Measurements from ENCODE around the gene MMP10. TPM values are rescaled to one million over a fixed set of nuclear protein-coding genes. Genes with fewer than 3 reads are reported as not detected.

The MMP10 gene
- total RNA-seq, 1 experiment from 2014 or later, result not detected

DNA sequence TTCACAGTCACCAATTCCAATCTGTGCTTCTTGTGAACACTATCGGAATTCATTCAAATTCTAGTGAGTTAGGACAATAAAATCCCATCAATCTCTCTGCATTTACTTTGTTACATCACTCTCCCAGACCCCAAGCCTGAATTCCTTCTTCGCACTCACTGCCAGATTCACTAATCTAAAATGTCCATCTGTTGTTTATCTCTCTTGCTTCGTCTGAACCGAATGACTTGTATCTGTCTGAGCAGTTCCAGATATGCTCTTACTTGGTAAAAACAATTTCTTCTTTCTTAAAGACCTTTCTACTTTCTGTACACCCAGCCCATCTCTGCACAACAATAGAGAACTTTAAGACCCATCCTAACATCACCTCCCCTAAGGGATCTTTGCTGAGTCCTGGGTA is 7.0 kb downstream of the MMP10 start:
- Histone ChIP-seq H3K4me2 (ENCODE audit: low read depth, low read length, poor library complexity, severe bottlenecking) (no peak overlapping the region), H4K20me1 (ENCODE audit: insufficient read depth, low read depth, low read length) (no peaks in the 10 kb centered on the region), H3K79me2 (ENCODE audit: low read length) (no peaks in the 10 kb centered on the region), H3K4me1 (ENCODE audit: low read length) (no peaks in the 10 kb centered on the region), H3K9me3 (ENCODE audit: low read length) (no peaks in the 10 kb centered on the region), H3K9me2 (replicated peaks; ENCODE audit: insufficient read depth, low read length) (no peaks in the 10 kb centered on the region), H3K27me3 (ENCODE audit: low read length) (no peaks in the 10 kb centered on the region), H3K4me3 (ENCODE audit: low read length) (no peak overlapping the region), H3K36me3 (ENCODE audit: insufficient read depth, low read length) (no peaks in the 10 kb centered on the region), H2AFZ (ENCODE audit: low read length) (no peak overlapping the region), H3K27ac (ENCODE audit: low read length) (no peak overlapping the region), H3K9ac (ENCODE audit: low read length) (no peak overlapping the region)
- no peak for DNase-seq

DNA sequence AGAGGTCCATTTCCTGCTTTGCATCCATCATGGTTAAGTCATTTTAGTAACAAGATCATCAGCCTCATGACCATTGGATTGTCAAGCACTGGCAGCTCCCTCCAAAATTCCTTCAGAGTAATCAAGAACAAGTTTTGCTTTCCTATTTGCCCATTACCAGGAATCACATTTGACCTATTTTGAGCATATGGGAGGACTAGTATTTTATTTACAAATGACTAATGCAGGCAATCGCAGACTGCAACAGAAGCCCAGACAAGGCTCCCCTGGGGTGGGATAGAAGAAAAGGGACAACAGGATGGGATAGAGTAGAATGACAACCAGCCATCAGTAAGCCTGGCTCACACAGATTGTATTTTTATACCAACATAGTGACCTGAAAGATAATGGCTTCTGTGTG is 9.1 kb downstream of the MMP10 start:
- no peaks in the 10 kb centered on the region for H4K20me1 ChIP-seq (ENCODE audit: insufficient read depth, low read depth, low read length)
- H3K79me2 ChIP-seq (ENCODE audit: low read length), result no peaks in the 10 kb centered on the region
- no peaks in the 10 kb centered on the region for H3K9me3 ChIP-seq (ENCODE audit: low read length)
- H3K36me3 ChIP-seq (ENCODE audit: insufficient read depth, low read length), result no peaks in the 10 kb centered on the region
- no peaks in the 10 kb centered on the region for H3K9me2 ChIP-seq (replicated peaks; ENCODE audit: insufficient read depth, low read length)
- no peak overlapping the region for H3K4me3 ChIP-seq (ENCODE audit: low read length)
- no peak overlapping the region for H3K9ac ChIP-seq (ENCODE audit: low read length)
- no peak overlapping the region for H2AFZ ChIP-seq (ENCODE audit: low read length)
- no peak overlapping the region for H3K27ac ChIP-seq (ENCODE audit: low read length)
- DNase-seq, result no peak
- no peaks in the 10 kb centered on the region; the same call in 1 of the 2 replicates for H3K27me3 ChIP-seq (ENCODE audit: low read length)
- H3K4me2 ChIP-seq (ENCODE audit: low read depth, low read length, poor library complexity, severe bottlenecking), result no peak overlapping the region
- H3K4me1 ChIP-seq (ENCODE audit: low read length), result no peaks in the 10 kb centered on the region

DNA sequence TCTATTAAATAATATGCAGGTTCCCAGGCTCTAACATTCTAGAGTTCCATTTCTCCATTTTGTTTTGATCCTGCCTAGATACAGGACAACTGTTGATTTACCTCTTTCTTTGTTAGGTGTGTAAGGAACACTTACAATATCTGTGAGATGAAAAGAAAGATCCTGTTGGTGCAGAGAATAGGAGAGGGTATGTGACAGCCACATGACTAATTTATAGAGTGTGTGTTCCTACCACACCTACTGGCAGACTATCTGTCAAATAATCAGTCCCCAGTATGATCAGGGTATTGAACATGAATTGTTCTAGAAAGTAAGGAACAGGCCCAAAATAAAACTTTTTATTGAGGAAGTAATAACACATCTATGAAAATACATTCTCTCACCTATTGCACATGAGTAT is 10.2 kb downstream of the MMP10 start:
- H3K4me2 ChIP-seq (ENCODE audit: low read depth, low read length, poor library complexity, severe bottlenecking), result no peak overlapping the region
- H2AFZ ChIP-seq (ENCODE audit: low read length), result no peak overlapping the region
- H3K4me1 ChIP-seq (ENCODE audit: low read length), result no peaks in the 10 kb centered on the region
- H3K4me3 ChIP-seq (ENCODE audit: low read length), result no peak overlapping the region
- H3K9me3 ChIP-seq (ENCODE audit: low read length), result no peaks in the 10 kb centered on the region
- H3K79me2 ChIP-seq (ENCODE audit: low read length), result no peaks in the 10 kb centered on the region
- no peak overlapping the region for H3K9ac ChIP-seq (ENCODE audit: low read length)
- no peaks in the 10 kb centered on the region for H3K9me2 ChIP-seq (replicated peaks; ENCODE audit: insufficient read depth, low read length)
- H3K36me3 ChIP-seq (ENCODE audit: insufficient read depth, low read length), result no peaks in the 10 kb centered on the region
- no peaks in the 10 kb centered on the region; the same call in 1 of the 2 replicates for H3K27me3 ChIP-seq (ENCODE audit: low read length)
- DNase-seq, result no peak
- H4K20me1 ChIP-seq (ENCODE audit: insufficient read depth, low read depth, low read length), result no peaks in the 10 kb centered on the region
- no peak overlapping the region for H3K27ac ChIP-seq (ENCODE audit: low read length)

DNA sequence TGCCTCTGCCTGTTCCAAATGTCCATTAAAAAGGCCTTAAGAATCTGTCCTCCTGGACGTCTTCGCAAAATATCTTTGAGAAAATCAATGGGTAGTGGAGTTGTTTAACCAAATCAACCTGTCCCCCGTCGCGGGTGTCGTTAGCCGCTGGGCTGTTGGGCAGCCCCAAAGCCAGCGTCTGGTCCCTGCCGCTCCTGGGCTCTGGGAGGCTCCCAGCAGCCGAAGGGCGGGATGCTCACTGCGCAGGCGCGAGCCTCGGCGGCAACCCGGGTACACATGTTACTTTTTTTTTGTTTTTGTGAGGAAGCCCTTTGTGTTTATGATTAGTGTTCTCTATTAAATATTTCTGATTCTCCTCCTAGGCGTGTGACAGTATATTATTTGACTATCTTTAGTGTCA is 12.6 kb downstream of the MMP10 start:
- Histone ChIP-seq H3K9me3 (ENCODE audit: low read length) (no peaks in the 10 kb centered on the region), H3K4me3 (ENCODE audit: low read length) (no peak overlapping the region), H3K4me1 (ENCODE audit: low read length) (no peaks in the 10 kb centered on the region), H2AFZ (ENCODE audit: low read length) (no peak overlapping the region), H3K9ac (ENCODE audit: low read length) (no peak overlapping the region), H3K79me2 (ENCODE audit: low read length) (no peaks in the 10 kb centered on the region), H3K9me2 (replicated peaks; ENCODE audit: insufficient read depth, low read length) (no peaks in the 10 kb centered on the region), H4K20me1 (ENCODE audit: insufficient read depth, low read depth, low read length) (no peaks in the 10 kb centered on the region), H3K27me3 (ENCODE audit: low read length) (no peaks in the 10 kb centered on the region; the same call in 1 of the 2 replicates), H3K4me2 (ENCODE audit: low read depth, low read length, poor library complexity, severe bottlenecking) (no peak overlapping the region), H3K27ac (ENCODE audit: low read length) (no peak overlapping the region), H3K36me3 (ENCODE audit: insufficient read depth, low read length) (no peaks in the 10 kb centered on the region)
- no peak for DNase-seq

DNA sequence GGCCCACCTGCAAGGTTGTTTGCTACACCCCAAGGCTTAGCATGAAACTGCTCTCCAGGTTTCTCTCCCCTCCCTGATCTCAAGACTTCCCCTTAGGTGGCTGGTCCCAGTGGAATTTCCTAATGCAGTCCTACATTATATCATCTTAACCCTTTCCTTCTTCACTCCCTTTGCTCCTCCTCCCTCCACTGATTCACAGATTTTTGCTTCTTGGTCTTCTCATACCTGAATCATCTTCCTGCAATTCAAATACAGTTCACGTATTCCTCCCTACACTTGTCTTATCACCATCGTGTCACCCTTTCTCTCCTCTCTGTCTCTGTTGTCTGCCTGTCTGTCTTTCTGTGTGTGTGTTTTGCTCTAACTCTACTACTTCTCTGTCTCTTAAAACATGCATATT is 17.0 kb downstream of the MMP10 start:
- no peaks in the 10 kb centered on the region for H4K20me1 ChIP-seq (ENCODE audit: insufficient read depth, low read depth, low read length)
- no peaks in the 10 kb centered on the region for H3K9me2 ChIP-seq (replicated peaks; ENCODE audit: insufficient read depth, low read length)
- H3K36me3 ChIP-seq (ENCODE audit: insufficient read depth, low read length), result no peaks in the 10 kb centered on the region
- H3K9ac ChIP-seq (ENCODE audit: low read length), result no peak overlapping the region
- no peak overlapping the region for H3K4me2 ChIP-seq (ENCODE audit: low read depth, low read length, poor library complexity, severe bottlenecking)
- H3K4me1 ChIP-seq (ENCODE audit: low read length), result no peaks in the 10 kb centered on the region
- no peaks in the 10 kb centered on the region for H3K9me3 ChIP-seq (ENCODE audit: low read length)
- H3K27me3 ChIP-seq (ENCODE audit: low read length), result no peaks in the 10 kb centered on the region; the same call in 1 of the 2 replicates
- no peak overlapping the region for H2AFZ ChIP-seq (ENCODE audit: low read length)
- no peak overlapping the region for H3K27ac ChIP-seq (ENCODE audit: low read length)
- no peak for DNase-seq
- H3K4me3 ChIP-seq (ENCODE audit: low read length), result no peak overlapping the region
- no peaks in the 10 kb centered on the region for H3K79me2 ChIP-seq (ENCODE audit: low read length)

DNA sequence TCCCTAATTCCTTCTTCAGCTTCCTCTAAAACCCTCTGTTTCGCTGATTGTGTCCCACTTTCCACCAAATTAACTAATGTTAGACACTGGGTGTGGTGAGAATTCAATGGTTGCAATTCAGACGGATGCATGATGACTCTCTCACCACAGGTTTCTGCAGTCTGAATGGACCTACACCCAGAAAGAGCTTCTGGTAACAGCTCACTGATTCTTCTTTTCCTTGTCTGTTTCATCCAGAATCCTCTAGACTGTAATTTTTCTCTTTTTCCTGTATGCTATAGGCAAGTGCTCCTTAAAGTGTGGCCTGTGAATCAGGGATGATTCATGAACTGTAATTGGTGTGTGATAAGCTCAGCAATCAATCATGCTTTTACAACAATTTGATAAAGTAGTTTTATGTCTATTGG is 18.1 kb downstream of the MMP10 start:
- H3K9me2 ChIP-seq (replicated peaks; ENCODE audit: insufficient read depth, low read length), result no peaks in the 10 kb centered on the region
- no peak overlapping the region for H3K4me2 ChIP-seq (ENCODE audit: low read depth, low read length, poor library complexity, severe bottlenecking)
- H3K9ac ChIP-seq (ENCODE audit: low read length), result no peak overlapping the region
- H3K4me1 ChIP-seq (ENCODE audit: low read length), result no peaks in the 10 kb centered on the region
- H3K79me2 ChIP-seq (ENCODE audit: low read length), result no peaks in the 10 kb centered on the region
- DNase-seq, result no peak
- no peaks in the 10 kb centered on the region for H3K9me3 ChIP-seq (ENCODE audit: low read length)
- no peak overlapping the region for H3K4me3 ChIP-seq (ENCODE audit: low read length)
- no peaks in the 10 kb centered on the region for H4K20me1 ChIP-seq (ENCODE audit: insufficient read depth, low read depth, low read length)
- no peaks in the 10 kb centered on the region; the same call in 1 of the 2 replicates for H3K27me3 ChIP-seq (ENCODE audit: low read length)
- no peaks in the 10 kb centered on the region for H3K36me3 ChIP-seq (ENCODE audit: insufficient read depth, low read length)
- H3K27ac ChIP-seq (ENCODE audit: low read length), result no peak overlapping the region
- no peak overlapping the region for H2AFZ ChIP-seq (ENCODE audit: low read length)

DNA sequence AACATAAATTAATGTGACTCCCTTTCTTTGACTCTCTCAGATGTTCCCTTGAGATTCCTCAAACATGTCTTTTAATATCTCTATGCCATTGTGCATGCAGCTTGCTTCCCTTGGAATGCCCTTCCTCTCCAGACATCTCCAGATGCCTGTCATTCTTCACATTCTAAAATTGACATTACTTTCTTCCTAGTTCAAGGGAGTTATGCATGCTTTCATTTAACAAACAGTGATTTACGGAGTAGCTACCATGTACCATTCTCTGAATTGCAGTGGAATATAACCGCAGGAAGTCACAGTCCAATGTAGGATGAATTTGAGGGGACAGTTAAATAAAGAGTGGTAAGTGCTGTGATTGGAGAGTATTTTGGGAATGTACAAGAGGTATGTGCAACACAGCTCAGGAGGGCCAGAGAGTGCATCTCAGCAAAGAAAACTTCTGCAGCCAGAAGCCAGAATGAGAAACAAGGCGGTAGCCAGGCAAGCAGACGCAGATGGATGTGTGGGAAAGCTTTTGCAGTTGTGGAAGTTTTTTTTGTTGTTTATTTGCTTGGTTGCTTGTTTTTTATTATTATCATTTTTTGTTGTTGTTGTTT is 18.7 kb downstream of the MMP10 start:
- no peaks in the 10 kb centered on the region for H3K79me2 ChIP-seq (ENCODE audit: low read length)
- H3K4me1 ChIP-seq (ENCODE audit: low read length), result no peaks in the 10 kb centered on the region
- H3K4me2 ChIP-seq (ENCODE audit: low read depth, low read length, poor library complexity, severe bottlenecking), result no peak overlapping the region
- H3K27me3 ChIP-seq (ENCODE audit: low read length), result no peaks in the 10 kb centered on the region; the same call in 1 of the 2 replicates
- H3K4me3 ChIP-seq (ENCODE audit: low read length), result no peak overlapping the region
- no peaks in the 10 kb centered on the region for H3K9me3 ChIP-seq (ENCODE audit: low read length)
- no peaks in the 10 kb centered on the region for H3K36me3 ChIP-seq (ENCODE audit: insufficient read depth, low read length)
- no peaks in the 10 kb centered on the region for H3K9me2 ChIP-seq (replicated peaks; ENCODE audit: insufficient read depth, low read length)
- H4K20me1 ChIP-seq (ENCODE audit: insufficient read depth, low read depth, low read length), result no peaks in the 10 kb centered on the region
- H3K27ac ChIP-seq (ENCODE audit: low read length), result no peak overlapping the region
- H3K9ac ChIP-seq (ENCODE audit: low read length), result no peak overlapping the region
- no peak for DNase-seq
- H2AFZ ChIP-seq (ENCODE audit: low read length), result no peak overlapping the region

DNA sequence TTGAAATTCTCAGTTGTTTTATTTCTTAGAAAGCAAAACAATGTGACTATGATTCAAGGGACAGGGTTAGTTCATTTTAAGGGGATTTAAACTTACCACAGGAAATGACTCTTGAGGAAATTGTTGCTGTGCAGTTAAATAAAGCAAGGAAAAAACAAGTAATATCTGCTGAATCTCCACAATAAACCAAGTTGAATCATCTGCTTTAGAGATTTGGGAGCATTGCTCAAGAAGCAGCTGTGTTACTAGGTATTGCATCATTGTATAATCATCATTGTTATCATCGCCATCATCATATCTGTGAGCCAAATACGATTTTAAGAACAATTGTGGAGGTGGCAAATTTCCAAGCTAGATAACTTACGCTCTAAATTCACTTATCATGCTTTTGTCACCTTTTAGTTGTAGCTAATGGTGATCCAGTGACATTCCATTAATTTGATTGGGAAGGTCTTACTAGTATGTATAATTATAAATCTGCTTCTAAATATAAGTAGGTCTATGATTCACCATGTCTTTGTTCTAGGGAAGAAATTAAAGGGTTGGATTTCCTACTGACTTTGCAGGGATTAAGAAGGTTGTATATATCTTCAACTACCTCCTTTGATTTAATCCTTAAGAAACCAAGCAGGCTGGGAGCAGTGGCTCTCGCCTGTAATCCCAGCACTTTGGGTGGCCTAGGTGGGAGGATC is 19.9 kb downstream of the MMP10 start:
- Histone ChIP-seq H3K4me2 (ENCODE audit: low read depth, low read length, poor library complexity, severe bottlenecking) (no peak overlapping the region), H3K27me3 (ENCODE audit: low read length) (no peaks in the 10 kb centered on the region), H3K27ac (ENCODE audit: low read length) (no peak overlapping the region), H3K9ac (ENCODE audit: low read length) (no peak overlapping the region), H2AFZ (ENCODE audit: low read length) (no peak overlapping the region), H3K79me2 (ENCODE audit: low read length) (no peaks in the 10 kb centered on the region), H3K4me1 (ENCODE audit: low read length) (no peaks in the 10 kb centered on the region), H3K36me3 (ENCODE audit: insufficient read depth, low read length) (no peaks in the 10 kb centered on the region), H3K4me3 (ENCODE audit: low read length) (no peak overlapping the region), H4K20me1 (ENCODE audit: insufficient read depth, low read depth, low read length) (no peaks in the 10 kb centered on the region), H3K9me2 (replicated peaks; ENCODE audit: insufficient read depth, low read length) (no peaks in the 10 kb centered on the region), H3K9me3 (ENCODE audit: low read length) (no peaks in the 10 kb centered on the region)
- no peak for DNase-seq
